ENCODE results near the gene PTP4A2.

DNA sequence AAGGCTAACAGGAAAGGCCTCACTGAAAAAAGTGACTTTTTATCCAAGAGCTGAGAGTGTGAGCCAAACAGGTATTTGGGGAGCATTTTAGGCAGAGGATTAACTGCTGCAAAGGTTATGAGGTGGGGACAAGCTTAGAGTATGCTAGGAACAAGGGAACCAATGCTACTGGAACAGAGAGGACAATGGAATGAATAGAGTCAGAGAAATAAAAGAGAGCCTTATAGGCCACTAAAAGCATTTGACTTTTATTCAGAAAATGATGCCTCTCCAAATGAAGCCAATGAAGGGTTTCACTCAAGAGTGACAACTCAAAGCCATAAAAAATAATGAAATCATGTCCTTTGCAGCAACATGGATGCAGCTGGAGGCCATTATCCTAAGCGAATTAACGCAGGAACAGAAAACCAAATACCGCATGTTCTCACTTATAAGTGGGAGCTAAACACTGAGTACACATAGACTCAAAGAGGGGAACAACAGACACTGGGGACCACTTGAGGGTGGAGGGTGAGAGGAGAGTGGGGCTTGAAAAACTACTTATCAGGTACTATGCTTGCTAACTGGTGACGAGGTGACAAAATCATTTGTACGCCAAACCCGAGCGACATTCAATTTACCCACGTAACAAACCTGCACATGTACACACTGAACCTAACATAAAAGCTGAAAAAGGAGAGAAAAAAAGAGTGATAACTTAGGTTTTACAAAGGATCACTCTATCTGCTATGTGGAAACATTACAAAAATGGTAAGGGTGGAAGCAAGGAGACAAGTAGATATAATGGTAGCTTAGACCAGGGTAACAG lies 11.1 kb downstream of the PTP4A2 start:
- TF ChIP-seq YY1 (IDR thresholded peaks at IDR 0.05; ENCODE audit: insufficient read depth, insufficient read length) = no peak
- no peak for TF ChIP-seq ZNF274 (IDR thresholded peaks at IDR 0.05; ENCODE audit: low read depth, low read length)
- no peak for TF ChIP-seq SUZ12 (IDR thresholded peaks at IDR 0.05; ENCODE audit: extremely low read depth, insufficient read depth, insufficient read length)

All from NT2/D1 (cell line).